Activated CD4-positive, CD25-positive, alpha-beta regulatory T cell treated with anti-CD3 and anti-CD28 coated beads, Interleukin-2, amount 50 U/mL, for 72 hours (primary cell): ENCODE data around the gene WBP1L.
"Not testable (repeated sequence)": the region's sequence is repeated elsewhere in the genome, so short reads cannot be mapped to it uniquely, and the experiment has no call there.

Experiments used
- DNase-seq: peaks from one replicate; pipeline ENCODE4 v3.0.0; 2021

WBP1L gene

GRCh38 chr10:102814453-102814871 lies 70.7 kb downstream of the WBP1L start:
- DNase-seq: no peak

DNA sequence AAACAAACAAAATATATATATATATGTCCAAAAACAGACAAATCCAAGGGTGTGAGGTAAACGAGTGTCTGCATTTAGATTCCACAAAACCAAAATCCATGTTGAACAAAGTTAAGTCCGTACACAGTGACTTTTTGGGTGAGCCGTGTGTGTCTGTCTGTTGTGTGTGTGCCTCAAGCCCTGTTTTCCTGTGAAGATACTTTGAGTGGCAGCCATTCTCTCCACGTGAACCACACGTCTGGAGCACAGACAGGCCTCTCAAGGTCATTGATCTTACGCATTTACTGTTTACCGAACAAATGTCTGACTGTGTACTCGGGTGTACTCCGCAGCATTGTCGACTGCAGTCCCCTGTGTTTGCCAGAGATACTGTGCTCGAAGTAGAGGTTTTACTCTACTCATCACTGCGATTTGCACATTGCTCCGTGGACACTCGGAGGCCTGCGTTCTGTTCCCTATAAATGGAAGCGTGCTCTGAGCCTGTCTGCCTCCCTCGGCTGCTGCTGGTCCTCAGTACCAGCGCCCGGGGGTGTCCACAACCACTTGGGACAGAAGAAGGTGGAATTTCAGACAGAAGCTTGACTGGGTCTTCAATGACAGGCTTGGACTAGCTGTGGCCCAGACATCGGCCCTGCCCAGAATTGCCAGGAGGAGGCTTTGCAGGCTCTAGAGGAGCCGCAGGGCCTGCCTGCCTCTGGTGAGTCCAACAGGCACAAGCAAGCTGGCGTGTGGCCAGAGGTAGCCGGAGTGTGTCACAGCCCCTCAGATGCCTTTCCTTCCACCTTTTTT lies 71.3 kb downstream of the WBP1L start:
- DNase-seq: no peak

DNA sequence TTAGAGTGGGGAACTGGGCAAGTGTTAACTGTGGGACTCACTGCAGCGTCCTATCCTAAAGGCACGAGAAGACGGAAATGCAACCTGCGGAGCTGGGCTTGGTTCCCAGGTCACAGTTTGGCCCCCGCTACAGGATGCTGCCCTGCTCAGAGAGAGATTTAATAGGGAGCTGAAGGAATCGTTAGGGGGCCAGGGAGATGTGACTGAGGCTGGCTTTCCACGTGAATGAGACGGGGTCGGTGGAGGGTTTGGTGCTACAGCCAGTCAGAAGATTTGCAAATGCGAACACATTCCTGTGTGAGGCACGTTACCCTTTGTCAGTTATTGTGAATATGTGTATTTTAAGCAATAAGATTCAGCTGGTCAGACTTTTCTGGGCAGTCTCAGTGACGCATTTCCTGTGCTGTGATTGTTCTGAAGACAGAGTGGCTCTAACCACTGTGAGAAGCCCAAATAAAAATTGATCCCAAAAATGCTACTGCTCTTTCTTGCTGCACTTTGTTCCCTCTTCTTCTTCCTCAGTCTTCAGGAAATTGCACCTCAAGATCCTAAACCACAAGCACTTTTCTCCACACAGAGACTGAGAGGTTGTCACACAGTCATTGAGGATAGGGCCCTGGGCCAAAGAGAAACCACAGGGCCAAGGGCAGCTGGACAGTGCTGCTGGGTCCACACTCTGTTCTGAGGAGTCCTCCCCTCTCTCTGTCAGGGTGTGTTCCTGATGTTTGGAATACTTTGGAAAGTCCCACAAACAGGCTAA lies 72.2 kb downstream of the WBP1L start:
- DNase-seq: no peak

GRCh38 chr10:102817175-102817574 lies 73.4 kb downstream of the WBP1L start:
- DNase-seq: no peak

- DNase-seq: no peak
Observed at GRCh38 chr10:102819054-102819453, 75.3 kb downstream of the WBP1L start.

- DNase-seq: not testable (repeated sequence)
Observed at GRCh38 chr10:102820008-102820407, 76.3 kb downstream of the WBP1L start.

DNA sequence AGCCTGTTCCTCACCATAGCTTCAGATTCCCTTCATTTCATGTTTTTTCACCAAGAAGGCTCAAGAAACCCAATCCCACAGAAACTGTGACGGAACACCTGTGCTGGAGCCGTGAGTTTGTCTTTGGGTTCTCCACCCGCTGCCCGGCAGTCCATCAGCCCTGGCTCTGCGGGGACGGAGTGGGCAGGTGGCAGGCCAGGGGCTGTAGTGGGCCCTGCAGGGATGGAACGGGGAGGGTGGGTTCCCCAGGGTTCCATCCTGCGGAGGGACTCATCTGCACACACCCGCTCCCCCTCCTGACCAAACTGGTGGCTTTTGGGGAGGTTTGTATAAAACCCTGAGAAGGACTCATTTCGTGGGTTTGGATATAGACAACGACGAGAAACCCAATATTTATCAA lies 78.5 kb downstream of the WBP1L start:
- no peak for DNase-seq

DNA sequence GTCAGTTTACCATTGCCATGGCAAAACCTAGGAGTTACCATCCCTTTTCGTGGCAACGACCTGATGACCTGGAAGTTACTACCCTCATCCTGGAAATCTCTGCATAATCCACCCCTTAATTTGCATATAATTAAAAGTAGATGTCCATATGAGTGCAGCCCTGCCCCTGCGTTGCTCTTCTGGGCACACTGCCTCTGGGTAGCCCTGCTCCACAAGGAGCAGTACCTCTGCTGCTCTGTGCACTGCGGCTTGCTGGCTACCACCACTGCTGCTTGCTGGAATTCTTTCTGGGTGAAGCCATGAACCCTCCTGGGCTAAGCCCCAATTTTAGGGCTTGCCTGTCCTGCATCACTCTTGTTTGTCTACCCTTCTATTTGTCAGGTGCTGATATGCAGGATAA lies 80.9 kb downstream of the WBP1L start:
- DNase-seq: no peak

DNA sequence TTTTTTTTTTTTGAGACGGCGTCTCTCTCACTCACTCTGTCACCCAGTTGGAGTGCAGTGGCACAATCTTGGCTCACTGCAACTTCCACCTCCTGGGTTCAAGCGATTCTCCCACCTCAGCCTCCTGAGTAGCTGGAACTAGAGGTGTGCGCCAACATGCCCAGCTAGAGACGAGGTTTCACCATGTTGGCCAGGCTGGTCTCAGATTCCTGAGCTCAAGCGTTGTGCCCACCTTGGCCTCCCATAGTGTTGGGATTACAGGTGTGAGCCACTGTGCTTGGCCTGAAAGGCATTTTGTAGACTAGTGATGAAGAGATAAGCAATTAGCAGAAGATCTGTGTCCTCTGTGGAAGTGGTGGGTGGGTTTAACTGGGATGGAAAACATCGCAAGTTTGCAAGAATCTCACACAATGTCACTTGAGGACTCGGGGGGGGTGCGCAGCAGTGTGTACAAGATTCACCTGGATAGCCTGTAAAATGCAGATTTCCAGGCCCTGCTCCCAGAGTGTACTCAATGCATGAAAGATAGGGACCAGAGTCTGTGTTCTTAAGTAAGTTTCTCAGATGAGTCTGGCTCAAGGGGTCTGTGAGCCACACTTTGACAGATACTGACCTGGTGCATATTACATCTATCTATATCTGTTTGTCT lies 82.5 kb downstream of the WBP1L start:
- DNase-seq: no peak

- no peak for DNase-seq
Observed at GRCh38 chr10:102827597-102827975, 83.8 kb downstream of the WBP1L start.

DNA sequence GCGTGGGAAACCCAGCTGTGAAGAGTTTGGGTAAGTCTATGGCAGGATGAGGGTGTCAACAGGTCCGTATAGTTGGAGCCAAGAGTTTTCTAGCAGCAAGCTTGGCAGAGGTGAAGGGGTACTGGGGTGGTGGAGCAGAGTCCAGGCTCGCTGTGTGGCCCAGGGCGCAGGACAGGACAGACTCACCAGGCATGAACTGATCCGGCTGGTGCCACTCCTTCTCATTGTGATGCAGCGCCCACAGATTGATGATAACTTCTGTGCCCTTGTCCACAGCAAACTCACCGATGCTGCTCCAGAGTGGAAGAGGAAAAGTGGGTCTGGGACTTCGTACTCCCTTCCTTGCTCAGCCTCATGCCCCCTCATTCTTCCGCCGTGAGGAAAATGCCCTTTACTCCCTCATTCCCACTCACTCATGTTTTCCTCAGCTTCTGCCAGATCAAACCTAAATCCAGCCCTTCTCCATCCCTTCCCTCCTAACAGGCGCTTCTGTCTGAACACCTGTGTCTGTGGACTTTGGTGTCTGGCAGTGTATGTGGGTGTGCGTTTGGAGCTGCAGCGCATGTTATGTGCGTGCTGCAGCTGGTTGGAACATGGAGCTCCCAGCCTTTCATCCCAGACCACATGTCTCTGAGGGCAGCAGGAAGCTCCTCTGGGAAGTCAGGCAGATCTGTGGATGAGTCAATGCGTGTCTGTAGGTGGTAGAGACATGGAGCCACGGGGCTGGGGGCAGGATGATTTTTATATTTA lies 87.7 kb downstream of the WBP1L start:
- DNase-seq: no peak

DNA sequence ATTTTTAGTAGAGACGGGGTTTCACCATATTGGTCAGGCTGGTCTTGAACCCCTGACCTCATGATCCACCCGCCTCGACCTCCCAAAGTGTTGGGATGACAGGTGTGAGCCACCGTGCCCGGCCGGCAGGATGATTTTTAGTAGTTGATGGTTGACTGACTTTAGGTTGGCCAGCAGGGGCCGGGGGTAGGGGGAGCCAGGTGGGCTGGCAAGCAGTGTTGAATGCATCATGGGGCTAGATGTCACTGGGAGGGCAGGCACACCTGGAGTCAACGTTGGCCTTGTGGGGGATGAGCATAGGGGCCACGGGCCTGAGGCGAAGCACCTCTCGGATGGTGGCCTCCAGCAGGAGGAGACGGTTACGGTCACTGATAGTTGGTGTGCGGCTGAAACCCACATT lies 88.5 kb downstream of the WBP1L start:
- no peak for DNase-seq

DNA sequence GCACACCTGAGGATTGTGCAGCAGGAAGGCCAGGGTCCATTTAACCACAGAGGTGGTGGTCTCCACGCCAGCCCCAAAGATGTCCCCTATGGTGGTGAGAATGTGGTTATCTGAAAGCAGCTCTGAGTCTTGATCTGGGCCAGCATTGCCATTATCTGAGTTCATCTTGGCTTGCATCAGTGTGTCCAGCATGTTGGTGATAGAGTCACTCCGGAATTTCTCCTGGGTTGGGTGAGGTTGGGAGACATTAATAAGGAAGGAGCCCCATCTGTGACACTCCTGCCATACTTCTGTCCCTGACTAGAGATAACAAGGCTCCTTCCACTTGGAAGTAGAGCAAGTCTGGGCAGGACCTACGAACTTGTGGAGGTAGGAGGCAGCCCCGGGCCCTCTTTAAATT lies 89.2 kb downstream of the WBP1L start:
- no peak for DNase-seq

DNA sequence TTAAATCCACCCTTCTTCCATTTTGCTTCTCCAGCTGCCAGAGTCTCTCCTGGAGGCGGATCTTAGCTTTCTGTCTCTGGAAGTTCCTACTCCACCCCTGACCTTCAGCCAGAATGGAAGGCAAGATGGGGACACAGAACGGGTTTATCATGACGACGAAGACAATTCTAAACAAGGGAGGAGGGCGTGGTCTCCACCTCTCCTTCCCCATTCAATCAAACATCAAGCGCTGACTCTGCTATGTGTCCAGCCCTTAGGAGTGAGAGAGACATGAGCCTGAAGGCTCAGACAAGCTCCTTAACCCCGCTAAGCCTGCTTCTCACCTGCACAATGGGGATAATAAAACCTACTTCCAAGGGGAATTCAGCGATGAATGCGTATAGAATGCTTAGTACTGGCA lies 90.4 kb downstream of the WBP1L start:
- DNase-seq: no peak

DNA sequence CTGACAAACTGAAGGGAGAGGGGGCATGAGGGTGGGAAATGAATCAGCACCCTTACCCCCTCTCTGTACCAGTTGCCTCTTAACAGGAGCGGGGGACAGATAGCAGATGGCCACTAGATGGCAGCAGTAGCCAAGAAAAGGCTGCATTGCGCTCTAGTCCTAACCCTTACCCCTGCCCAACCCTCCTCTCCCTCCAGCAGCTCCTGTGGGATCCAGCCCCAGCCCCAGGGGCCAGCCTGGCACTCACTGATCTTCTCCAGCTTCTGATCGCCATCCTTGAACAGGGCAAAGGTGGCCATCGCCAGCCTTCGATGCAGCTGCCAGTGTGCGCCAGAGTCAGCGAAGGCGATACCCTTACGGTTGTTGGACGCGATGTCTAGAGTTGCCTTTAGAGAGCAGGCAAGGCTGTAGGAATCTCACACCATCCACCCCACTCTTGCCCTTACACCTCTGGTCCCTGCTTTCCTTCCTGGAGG lies 91.3 kb downstream of the WBP1L start:
- peak; percentile 75 for DNase-seq

DNA sequence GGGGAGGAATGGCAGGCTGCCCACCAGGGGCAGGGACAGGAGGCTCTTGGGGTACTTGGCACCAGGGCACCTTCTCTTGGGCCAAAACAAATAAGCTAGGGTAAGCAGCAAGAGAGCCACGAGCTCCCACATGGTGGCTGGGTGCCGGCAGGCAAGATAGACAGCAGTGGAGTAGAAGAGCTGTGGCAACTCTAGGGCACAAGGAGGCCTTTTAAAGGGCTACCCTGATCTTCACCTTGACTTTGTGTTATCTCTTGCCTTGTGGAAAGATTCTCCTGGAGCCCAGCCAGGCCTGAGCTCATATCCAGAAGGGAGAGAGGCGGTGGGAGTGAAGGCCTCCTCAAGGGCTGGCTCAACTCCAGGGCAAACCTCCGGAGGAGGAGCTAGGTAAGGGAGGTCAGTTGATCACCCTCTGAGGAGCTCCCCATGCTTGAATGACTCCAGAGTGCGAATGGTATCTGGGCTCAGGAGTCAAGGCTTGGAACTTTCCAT lies 93.5 kb downstream of the WBP1L start, which contains the start of gene CYP17A1:
TSS of gene CYP17A1 (minus strand) at position 184 of the 492 bp plus-strand sequence. CDS start at position 132, 52 bp downstream.
- DNase-seq: no peak

DNA sequence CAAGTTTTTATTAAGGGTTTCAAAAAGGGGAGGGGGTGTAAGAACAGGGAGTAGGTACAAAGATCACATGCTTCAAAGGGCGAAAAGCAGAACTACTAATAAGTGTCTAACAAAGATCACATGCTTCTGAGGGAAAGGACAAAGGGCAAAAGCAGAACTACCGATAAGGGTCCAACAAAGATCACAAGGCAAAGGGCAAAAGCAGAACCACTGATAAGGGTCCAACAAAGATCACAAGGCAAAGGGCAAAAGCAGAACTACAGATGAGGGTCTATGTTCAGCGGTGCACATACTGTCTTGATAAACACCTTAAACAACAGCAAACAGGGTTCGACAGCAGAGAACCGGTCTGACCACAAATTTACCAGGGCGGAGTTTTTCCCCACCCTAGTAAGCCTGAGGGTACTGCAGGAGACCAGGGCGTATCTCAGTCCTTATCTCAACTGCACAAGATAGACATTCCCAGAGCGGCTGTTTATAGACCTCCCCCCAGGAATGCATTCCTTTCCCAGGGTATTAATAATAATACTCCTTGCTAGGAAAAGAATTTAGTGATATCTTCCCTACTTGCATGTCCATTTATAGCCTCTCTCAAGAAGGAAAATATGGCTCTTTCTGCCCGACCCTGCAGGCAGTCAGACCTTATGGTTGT lies 94.7 kb downstream of the WBP1L start:
- not testable (repeated sequence) for DNase-seq

DNA sequence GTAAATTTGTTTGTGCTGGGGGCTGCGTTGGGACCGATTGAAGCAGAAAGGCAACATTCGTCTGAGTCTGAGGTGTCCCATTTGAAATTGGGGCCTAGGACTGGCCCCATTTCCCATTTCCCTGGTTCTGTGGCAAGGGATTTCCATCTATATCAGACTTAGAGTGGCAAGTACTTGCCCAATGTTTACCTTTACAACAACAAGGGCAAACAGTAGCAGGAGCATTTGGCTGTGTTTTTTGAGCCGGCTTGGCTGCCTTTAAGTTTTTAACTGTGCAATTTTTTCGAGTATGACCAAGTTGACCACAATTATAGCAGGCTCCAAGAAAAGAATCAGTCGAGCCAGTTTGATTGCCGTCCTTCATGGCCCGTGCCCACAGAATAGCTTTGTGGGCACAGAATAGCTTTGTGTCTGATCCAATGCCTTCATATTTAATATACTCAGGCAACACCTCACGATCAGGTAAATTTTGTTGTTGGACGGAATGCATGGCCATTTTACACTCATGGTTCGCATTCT lies 98.1 kb downstream of the WBP1L start:
- DNase-seq: no peak

DNA sequence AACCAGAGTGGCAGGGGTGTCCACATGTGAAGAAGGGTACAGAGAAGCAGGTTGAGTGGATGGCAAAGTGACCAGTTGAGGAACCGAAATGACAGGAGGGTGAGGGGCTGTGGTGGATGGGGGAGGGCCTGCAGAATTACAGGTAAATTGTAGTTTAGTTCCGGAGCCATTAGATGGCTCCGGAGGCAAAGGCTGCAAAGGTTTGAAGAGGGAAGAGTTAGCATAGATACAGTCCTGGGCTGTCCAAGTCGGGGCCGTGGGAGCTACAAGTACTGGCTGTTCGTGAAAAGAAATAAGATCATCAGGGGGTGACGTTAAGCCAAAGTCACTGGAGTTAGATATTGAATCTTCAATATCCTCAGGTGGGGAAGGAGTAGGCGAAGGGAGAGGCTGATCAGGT lies 99.4 kb downstream of the WBP1L start:
- DNase-seq: not testable (repeated sequence)

DNA sequence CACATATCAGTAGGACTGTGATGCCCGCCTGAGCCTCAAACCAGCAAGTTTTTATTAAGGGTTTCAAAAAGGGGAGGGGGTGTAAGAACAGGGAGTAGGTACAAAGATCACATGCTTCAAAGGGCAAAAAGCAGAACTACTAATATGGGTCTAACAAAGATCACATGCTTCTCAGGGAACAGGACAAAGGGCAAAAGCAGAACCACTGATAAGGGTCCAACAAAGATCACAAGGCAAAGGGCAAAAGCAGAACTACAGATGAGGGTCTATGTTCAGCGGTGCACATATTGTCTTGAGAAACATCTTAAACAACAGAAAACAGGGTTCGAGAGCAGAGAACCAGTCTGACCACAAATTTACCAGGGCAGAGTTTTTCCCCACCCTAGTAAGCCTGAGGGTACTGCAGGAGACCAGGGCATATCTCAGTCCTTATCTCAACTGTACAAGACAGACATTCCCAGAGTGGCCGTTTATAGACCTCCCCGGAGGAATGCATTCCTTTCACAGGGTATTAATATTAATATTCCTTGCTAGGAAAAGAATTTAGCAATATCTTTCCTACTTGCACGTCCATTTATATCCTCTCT lies 100.5 kb downstream of the WBP1L start:
- DNase-seq: not testable (repeated sequence)

- DNase-seq: no peak
Observed at GRCh38 chr10:102845352-102845902, 101.7 kb downstream of the WBP1L start.
